HEK293 (cell line): ENCODE data around the gene CUEDC1.

ENCODE experiments used
- CTCF ChIA-PET: fragments of 350-600 bp; formaldehyde crosslinking; extraction: SDS; loops from one replicate; lab custom pipeline; 2021; ENCODE audit warnings: antibody characterized with exemption; lab: Yijun Ruan, JAX
- POLR2A ChIA-PET: fragments of 300-600 bp; formaldehyde crosslinking; extraction: SDS; loops from one replicate; lab custom pipeline; 2020; ENCODE audit warnings: antibody characterized with exemption, inconsistent platforms; lab: Yijun Ruan, JAX
- H3K27ac ChIP-seq: fragments of 200-500 bp; sonication (Bioruptor generic); 2 replicates; pipeline ENCODE4 v1.5.1; 2014; ENCODE audit warnings: low read depth, low read length, control low read depth, inconsistent platforms; ENCODE audit errors: extremely low read depth
- H3K36me3 ChIP-seq, 2 experiments: fragments of 200-500 bp in 1 of 2; sonication (Bioruptor generic) in 1 of 2; 1 replicate in 1 of 2; 2 replicates in 1 of 2; pipeline ENCODE4 v1.5.1; 2014 to 2017; ENCODE audit warnings: inconsistent platforms in 2 of 2, low read length in 2 of 2; ENCODE audit not compliant: control insufficient read depth in 2 of 2, insufficient read depth in 1 of 2
- H3K4me1 ChIP-seq: fragments of 200-500 bp; sonication (Bioruptor generic); 2 replicates; pipeline ENCODE4 v1.5.1; 2014; ENCODE audit warnings: mild to moderate bottlenecking, low read length, inconsistent platforms; ENCODE audit not compliant: control insufficient read depth, insufficient read depth
- H3K4me3 ChIP-seq: 2 replicates; pipeline ENCODE4 v1.5.1; 2011; ENCODE audit warnings: low read depth, mild to moderate bottlenecking, control low read depth, low read length, moderate library complexity
- H3K9me3 ChIP-seq: fragments of 200-500 bp; sonication (Bioruptor generic); 2 replicates; pipeline ENCODE4 v1.5.1; 2014; ENCODE audit warnings: low read depth, low read length, inconsistent platforms; ENCODE audit not compliant: control insufficient read depth, insufficient read depth
- CTCF ChIP-seq: fragments of 450-650 bp; formaldehyde crosslinking; IDR thresholded peaks from 2 replicates; pipeline ENCODE4 v1.5.1; 2016; ENCODE audit warnings: missing biosample characterization, missing genetic modification characterization
- EGR2 ChIP-seq: fragments of 450-650 bp; formaldehyde crosslinking; IDR thresholded peaks from 2 replicates; pipeline ENCODE4 v1.5.1; 2016; ENCODE audit warnings: low read depth, missing biosample characterization, missing genetic modification characterization
- FEZF1 ChIP-seq: fragments of 450-650 bp; formaldehyde crosslinking; IDR thresholded peaks from 2 replicates; pipeline ENCODE4 v1.5.1; 2016; ENCODE audit warnings: missing biosample characterization, missing genetic modification characterization
- GLIS2 ChIP-seq: fragments of 450-650 bp; formaldehyde crosslinking; IDR thresholded peaks from 2 replicates; pipeline ENCODE4 v1.5.1; 2016; ENCODE audit warnings: missing biosample characterization, missing genetic modification characterization
- HOXC10 ChIP-seq: sonication (generic); formaldehyde crosslinking; IDR thresholded peaks from 2 replicates; pipeline ENCODE4 v1.8.1; 2023; ENCODE audit warnings: mild to moderate bottlenecking, missing genetic modification reagents
- PRDM1 ChIP-seq: fragments of 450-650 bp; formaldehyde crosslinking; IDR thresholded peaks from 2 replicates; pipeline ENCODE4; 2016; ENCODE audit warnings: missing biosample characterization, missing genetic modification characterization
- PRDM2 ChIP-seq: fragments of 450-650 bp; formaldehyde crosslinking; IDR thresholded peaks from 2 replicates; pipeline ENCODE4 v1.5.1; 2016; ENCODE audit warnings: missing biosample characterization, missing genetic modification characterization, borderline replicate concordance
- REPIN1 ChIP-seq: fragments of 450-650 bp; formaldehyde crosslinking; IDR thresholded peaks from 2 replicates; pipeline ENCODE4 v1.5.1; 2017; ENCODE audit warnings: missing biosample characterization, missing genetic modification characterization, low read depth
- ZBTB17 ChIP-seq: fragments of 450-650 bp; formaldehyde crosslinking; IDR thresholded peaks from 2 replicates; pipeline ENCODE4 v1.5.1; 2016; ENCODE audit warnings: missing biosample characterization, missing genetic modification characterization
- ZFHX2 ChIP-seq: fragments of 450-650 bp; formaldehyde crosslinking; conservative IDR thresholded peaks from 2 replicates; pipeline ENCODE4 v1.5.1; 2016; ENCODE audit warnings: missing biosample characterization, missing genetic modification characterization
- ZNF114 ChIP-seq: fragments of 450-650 bp; formaldehyde crosslinking; IDR thresholded peaks from 2 replicates; pipeline ENCODE4 v1.5.0; 2017; ENCODE audit warnings: missing biosample characterization, missing genetic modification characterization
- ZNF121 ChIP-seq: fragments of 450-650 bp; formaldehyde crosslinking; IDR thresholded peaks from 2 replicates; pipeline ENCODE4 v1.5.1; 2016; ENCODE audit warnings: missing biosample characterization, missing genetic modification characterization
- ZNF16 ChIP-seq: fragments of 450-650 bp; formaldehyde crosslinking; IDR thresholded peaks from 2 replicates; pipeline ENCODE4 v1.5.1; 2016; ENCODE audit warnings: low read depth, missing biosample characterization, missing genetic modification characterization
- ZNF302 ChIP-seq: fragments of 450-650 bp; formaldehyde crosslinking; IDR thresholded peaks from 2 replicates; pipeline ENCODE4 v1.5.1; 2016; ENCODE audit warnings: missing biosample characterization, missing genetic modification characterization, low read depth
- ZNF362 ChIP-seq: fragments of 450-650 bp; formaldehyde crosslinking; IDR thresholded peaks from 2 replicates; pipeline ENCODE4 v1.5.1; 2016; ENCODE audit warnings: missing biosample characterization, missing genetic modification characterization
- ZNF513 ChIP-seq: fragments of 450-650 bp; IDR thresholded peaks from 2 replicates; pipeline ENCODE4 v1.5.1; 2018; ENCODE audit warnings: missing biosample characterization, missing genetic modification characterization
- ZNF521 ChIP-seq: fragments of 450-650 bp; formaldehyde crosslinking; IDR thresholded peaks from 2 replicates; pipeline ENCODE4 v1.5.1; 2017; ENCODE audit warnings: missing biosample characterization, mild to moderate bottlenecking, missing genetic modification characterization
- ZNF555 ChIP-seq: fragments of 450-650 bp; formaldehyde crosslinking; conservative IDR thresholded peaks from 2 replicates; pipeline ENCODE4 v1.5.1; 2017; ENCODE audit warnings: missing biosample characterization, mild to moderate bottlenecking, missing genetic modification characterization, inconsistent platforms
- ZNF558 ChIP-seq: fragments of 450-650 bp; formaldehyde crosslinking; IDR thresholded peaks from 2 replicates; pipeline ENCODE4 v1.5.1; 2016; ENCODE audit warnings: missing biosample characterization, missing genetic modification characterization
- ZNF560 ChIP-seq: fragments of 450-650 bp; formaldehyde crosslinking; IDR thresholded peaks from 2 replicates; pipeline ENCODE4 v1.5.1; 2017; ENCODE audit warnings: missing biosample characterization, missing genetic modification characterization, borderline replicate concordance
- ZNF600 ChIP-seq: fragments of 450-650 bp; formaldehyde crosslinking; IDR thresholded peaks from 2 replicates; pipeline ENCODE4 v1.5.1; 2016; ENCODE audit warnings: missing biosample characterization, missing genetic modification characterization
- ZNF626 ChIP-seq: fragments of 450-650 bp; sonication (Bioruptor Pico); formaldehyde crosslinking; IDR thresholded peaks from 2 replicates; pipeline ENCODE4 v1.5.1; 2018; ENCODE audit warnings: missing biosample characterization, missing genetic modification characterization, inconsistent platforms
- ZNF658 ChIP-seq: fragments of 450-650 bp; formaldehyde crosslinking; IDR thresholded peaks from 2 replicates; pipeline ENCODE4; 2016; ENCODE audit warnings: missing biosample characterization, missing genetic modification characterization
- ZNF791 ChIP-seq: fragments of 450-650 bp; formaldehyde crosslinking; IDR thresholded peaks from 2 replicates; pipeline ENCODE4 v1.5.1; 2016; ENCODE audit warnings: missing biosample characterization, missing genetic modification characterization
- ZNF837 ChIP-seq: fragments of 450-650 bp; formaldehyde crosslinking; IDR thresholded peaks from 2 replicates; pipeline ENCODE4 v1.5.1; 2016; ENCODE audit warnings: missing biosample characterization, missing genetic modification characterization

Gene CUEDC1

GRCh38 chr17:57877803-57878377 is 77.3 kb downstream of the CUEDC1 start:
- Histone ChIP-seq H3K9me3 (no peaks in the 10 kb centered on the region), H3K27ac (no peak overlapping the region), H3K4me3 (no peak overlapping the region), H3K36me3 (peaks cover 0 to 31% of the 10 kb centered on the region in 2 experiments; a peak in 2 of 3 replicates), H3K4me1 (peaks cover 21% of the 10 kb centered on the region)
- TF ChIP-seq ZNF114 (tag by site-specific recombination) (no peak), ZNF560 (tag by site-specific recombination) (no peak), ZNF791 (tag by site-specific recombination) (no peak), ZFHX2 (tag by site-specific recombination) (peak; percentile 91), ZNF600 (tag by site-specific recombination) (peak; percentile 13; the same call in 1 of the 2 replicates), ZBTB17 (tag by site-specific recombination) (peak; percentile 66), HOXC10 (no peak), EGR2 (peak; percentile 86), PRDM1 (tag by site-specific recombination) (no peak), ZNF121 (tag by site-specific recombination) (no peak), ZNF362 (tag by site-specific recombination) (no peak), ZNF558 (tag by site-specific recombination) (no peak), ZNF626 (tag by site-specific recombination) (no peak), ZNF555 (tag by site-specific recombination) (no peak), REPIN1 (no peak), ZNF302 (no peak), ZNF513 (tag by site-specific recombination) (no peak), CTCF (tag by site-specific recombination) (no peak), ZNF658 (no peak), FEZF1 (tag by site-specific recombination) (no peak)
- POLR2A ChIA-PET: interaction anchor here (0.7 to 1.2 kb wide), 5 partner anchors 13 to 270 kb away, joined by 3 to 8 read pairs (median 4); partner anchors contain the start of gene CUEDC1
- CTCF ChIA-PET: interaction anchor here (0.6 to 6.5 kb wide), 10 partner anchors 10 to 491 kb away, joined by 3 to 95 read pairs (median 7); no protein-coding TSS in a partner anchor

- H3K9me3 ChIP-seq: no peaks in the 10 kb centered on the region
- H3K4me1 ChIP-seq: peaks cover 21% of the 10 kb centered on the region
- ChIA-PET CTCF (interaction anchor here (0.6 to 6.5 kb wide), 9 partner anchors 13 to 231 kb away, joined by 3 to 95 read pairs (median 7); no protein-coding TSS in a partner anchor), POLR2A (interaction anchor here (0.9 to 2.6 kb wide), 4 partner anchors 110 to 121 kb away, joined by 3 to 14 read pairs (median 4); partner anchors contain the start of gene VEZF1)
- TF ChIP-seq ZNF16 (tag by site-specific recombination) (no peak), PRDM2 (tag by site-specific recombination) (no peak), ZNF521 (tag by site-specific recombination) (no peak), ZNF837 (no peak), GLIS2 (tag by site-specific recombination) (no peak)
- H3K4me3 ChIP-seq: no peak overlapping the region
- peak overlapping the region; percentile 87; the same call in 1 of the 2 replicates for H3K27ac ChIP-seq
- peaks cover 0 to 40% of the 10 kb centered on the region in 2 experiments; a peak in 2 of 3 replicates for H3K36me3 ChIP-seq
Observed at GRCh38 chr17:57876866-57877237, 78.4 kb downstream of the CUEDC1 start.
